Suppressor macrophage (primary cell): ENCODE results near the gene GPC6.

ENCODE experiments used
- DNase-seq, 4 experiments: peaks; one replicate each; pipeline ENCODE4 v3.0.0-alpha.2; 2020 to 2022

GPC6 gene

GRCh38 chr13:93620181-93620765 is 393.7 kb downstream of the GPC6 start:
- no peak for DNase-seq

GRCh38 chr13:93621051-93621450 is 394.4 kb downstream of the GPC6 start:
- DNase-seq: no peak

- DNase-seq: no peak
These were observed 395.4 kb downstream of the GPC6 start for GRCh38 chr13:93621966-93622365.

- no peak for DNase-seq
These were observed 397.7 kb downstream of the GPC6 start for GRCh38 chr13:93624311-93624777.

GRCh38 chr13:93625536-93625935 is 398.9 kb downstream of the GPC6 start:
- no peak for DNase-seq

- no peak for DNase-seq
These were observed 401.7 kb downstream of the GPC6 start for GRCh38 chr13:93628136-93628797.

- no peak for DNase-seq
These were observed 409.0 kb downstream of the GPC6 start for GRCh38 chr13:93635616-93636032.

GRCh38 chr13:93637852-93638251 is 411.2 kb downstream of the GPC6 start:
- DNase-seq: no peak

GRCh38 chr13:93640452-93640851 is 413.8 kb downstream of the GPC6 start:
- DNase-seq: no peak

- DNase-seq: no peak
These were observed 419.6 kb downstream of the GPC6 start for GRCh38 chr13:93646245-93646644.

- DNase-seq: no peak
These were observed 422.9 kb downstream of the GPC6 start for GRCh38 chr13:93649496-93649895.

- DNase-seq: no peak
These were observed 427.2 kb downstream of the GPC6 start for GRCh38 chr13:93653776-93654175.

- DNase-seq: no peak
These were observed 428.5 kb downstream of the GPC6 start for GRCh38 chr13:93655154-93655553.

GRCh38 chr13:93660391-93661063 is 433.9 kb downstream of the GPC6 start:
- no peak for DNase-seq

GRCh38 chr13:93670866-93671265 is 444.3 kb downstream of the GPC6 start:
- DNase-seq: no peak

GRCh38 chr13:93672996-93673395 is 446.4 kb downstream of the GPC6 start:
- DNase-seq: no peak

GRCh38 chr13:93673885-93674284 is 447.3 kb downstream of the GPC6 start:
- DNase-seq: no peak

GRCh38 chr13:93674337-93674755 is 447.7 kb downstream of the GPC6 start:
- DNase-seq: no peak

GRCh38 chr13:93680329-93680728 is 453.7 kb downstream of the GPC6 start:
- DNase-seq: no peak

- DNase-seq: no peak
These were observed 459.3 kb downstream of the GPC6 start for GRCh38 chr13:93685900-93686299.

- no peak for DNase-seq
These were observed 459.8 kb downstream of the GPC6 start for GRCh38 chr13:93686399-93686798.

- no peak for DNase-seq
These were observed 460.7 kb downstream of the GPC6 start for GRCh38 chr13:93687261-93687660.

GRCh38 chr13:93689333-93689732 is 462.7 kb downstream of the GPC6 start:
- no peak for DNase-seq

GRCh38 chr13:93690139-93690538 is 463.5 kb downstream of the GPC6 start:
- peak in 1 of 4 experiments; percentile 5 for DNase-seq
